Hepatocyte (in vitro differentiated cells): ENCODE data around the gene KCNK6. TPM values are rescaled to one million over a fixed set of nuclear protein-coding genes. Genes with fewer than 3 reads are reported as not detected.

Experiments used
- polyA plus RNA-seq: library from polyadenylated mRNA; unstranded; fragments of >200 nt; fragmentation: Nextera tagmentation; extraction: Ambion mirVana; gene quantifications from 2 replicates; pipeline ENCODE4 v1.2.1, GENCODE V29; 2016
- small RNA-seq: library from RNA; depleted of rRNA; stranded (forward); fragments of <200 nt; gene quantifications from one replicate; pipeline ENCODE3, GENCODE V24; 2014
- total RNA-seq: library from RNA; depleted of rRNA; stranded (reverse); fragments of >200 nt; gene quantifications from 2 replicates; pipeline ENCODE4 v1.2.3, GENCODE V29; 2014

KCNK6 gene
- total and polyA plus RNA-seq, 2 experiments from 2014 or later, result 9.0 to 16.0 TPM

Small RNA genes lying within 50 kb of the gene (small RNA-seq; reads per million reads assigned to genes)
- not detected for gene RF00019

Other genes with a start within 250 kb of the KCNK6 start
- gene DPF1, start 95.6 kb upstream of the KCNK6 start, total RNA-seq, result 1.2 and 2.1 TPM in 2 replicates
- gene DPF1, start 95.6 kb upstream of the KCNK6 start, polyA plus RNA-seq, result 2.0 and 2.7 TPM in 2 replicates
- gene PPP1R14A, start 63.5 kb upstream of the KCNK6 start, total RNA-seq, result 13.0 and 15.1 TPM in 2 replicates
- gene PPP1R14A, start 63.5 kb upstream of the KCNK6 start, polyA plus RNA-seq, result 50.5 and 56.9 TPM in 2 replicates
- 508 and 590 TPM in 2 replicates for gene SPINT2, start 55.3 kb upstream of the KCNK6 start, total RNA-seq
- gene SPINT2, start 55.3 kb upstream of the KCNK6 start, polyA plus RNA-seq, result 834 and 885 TPM in 2 replicates
- gene C19orf33, start 15.6 kb upstream of the KCNK6 start, total RNA-seq, result 126 and 153 TPM in 2 replicates
- 118 and 123 TPM in 2 replicates for gene C19orf33, start 15.6 kb upstream of the KCNK6 start, polyA plus RNA-seq
- 50.0 and 54.9 TPM in 2 replicates for gene YIF1B, start 3.9 kb upstream of the KCNK6 start, total RNA-seq
- 101 and 105 TPM in 2 replicates for gene YIF1B, start 3.9 kb upstream of the KCNK6 start, polyA plus RNA-seq
- gene CATSPERG, start 16.0 kb downstream of the KCNK6 start, total RNA-seq, result 14.5 and 19.1 TPM in 2 replicates
- 26.1 and 38.0 TPM in 2 replicates for gene CATSPERG, start 16.0 kb downstream of the KCNK6 start, polyA plus RNA-seq
- gene PSMD8, start 54.7 kb downstream of the KCNK6 start, total RNA-seq, result 250 and 263 TPM in 2 replicates
- gene PSMD8, start 54.7 kb downstream of the KCNK6 start, polyA plus RNA-seq, result 278 and 312 TPM in 2 replicates
- 0.12 and 0.60 TPM in 2 replicates for gene GGN, start 68.2 kb downstream of the KCNK6 start, total RNA-seq
- 1.1 and 1.6 TPM in 2 replicates for gene GGN, start 68.2 kb downstream of the KCNK6 start, polyA plus RNA-seq
- gene SPRED3, start 68.9 kb downstream of the KCNK6 start, total RNA-seq, result 0.68 and 4.0 TPM in 2 replicates
- 2.3 and 3.9 TPM in 2 replicates for gene SPRED3, start 68.9 kb downstream of the KCNK6 start, polyA plus RNA-seq
- gene FAM98C, start 83.2 kb downstream of the KCNK6 start, total RNA-seq, result 9.9 and 17.3 TPM in 2 replicates
- gene FAM98C, start 83.2 kb downstream of the KCNK6 start, polyA plus RNA-seq, result 20.2 and 27.7 TPM in 2 replicates
- gene RASGRP4, start 106.4 kb downstream of the KCNK6 start, total RNA-seq, result 0.07 and 0.36 TPM in 2 replicates
- 0.44 TPM in 1 of 2 replicates, not detected in the other for gene RASGRP4, start 106.4 kb downstream of the KCNK6 start, polyA plus RNA-seq
- gene RYR1, start 113.8 kb downstream of the KCNK6 start, total RNA-seq, result 0.04 and 0.07 TPM in 2 replicates
- gene RYR1, start 113.8 kb downstream of the KCNK6 start, polyA plus RNA-seq, result 0.21 and 0.39 TPM in 2 replicates